Dendritic cell treated with granulocyte-macrophage colony-stimulating factor and Interleukin-4, amounts not matched to agents 40 ng/mL and 50 ng/mL, for 4 days (primary cell): ENCODE data around the gene GTF2IRD1.
"Not testable (repeated sequence)": the region's sequence is repeated elsewhere in the genome, so short reads cannot be mapped to it uniquely, and the experiment has no call there.

ENCODE experiments used
- H3K27ac Mint-ChIP-seq: one replicate; pipeline ENCODE4 v1.8.0; 2022; ENCODE audit warnings: mild to moderate bottlenecking, mixed read lengths
- H3K27me3 Mint-ChIP-seq: one replicate; pipeline ENCODE4 v1.8.0; 2022; ENCODE audit warnings: mild to moderate bottlenecking, mixed read lengths
- H3K36me3 Mint-ChIP-seq: one replicate; pipeline ENCODE4 v1.8.0; 2022; ENCODE audit warnings: low read depth, mixed read lengths
- H3K4me1 Mint-ChIP-seq: one replicate; pipeline ENCODE4 v1.8.0; 2022; ENCODE audit warnings: low read depth, mixed read lengths
- H3K4me3 Mint-ChIP-seq: one replicate; pipeline ENCODE4 v1.8.0; 2022; ENCODE audit warnings: mild to moderate bottlenecking, moderate library complexity, mixed read lengths
- H3K9me3 Mint-ChIP-seq: one replicate; pipeline ENCODE4 v1.8.0; 2022; ENCODE audit warnings: mixed read lengths
- intact Hi-C: fragments of 100-400 bp; cut with micrococcal nuclease; formaldehyde crosslinking; loops from one replicate; pipeline ENCODE4 v1.15.0; 2022

Gene GTF2IRD1, protein sequence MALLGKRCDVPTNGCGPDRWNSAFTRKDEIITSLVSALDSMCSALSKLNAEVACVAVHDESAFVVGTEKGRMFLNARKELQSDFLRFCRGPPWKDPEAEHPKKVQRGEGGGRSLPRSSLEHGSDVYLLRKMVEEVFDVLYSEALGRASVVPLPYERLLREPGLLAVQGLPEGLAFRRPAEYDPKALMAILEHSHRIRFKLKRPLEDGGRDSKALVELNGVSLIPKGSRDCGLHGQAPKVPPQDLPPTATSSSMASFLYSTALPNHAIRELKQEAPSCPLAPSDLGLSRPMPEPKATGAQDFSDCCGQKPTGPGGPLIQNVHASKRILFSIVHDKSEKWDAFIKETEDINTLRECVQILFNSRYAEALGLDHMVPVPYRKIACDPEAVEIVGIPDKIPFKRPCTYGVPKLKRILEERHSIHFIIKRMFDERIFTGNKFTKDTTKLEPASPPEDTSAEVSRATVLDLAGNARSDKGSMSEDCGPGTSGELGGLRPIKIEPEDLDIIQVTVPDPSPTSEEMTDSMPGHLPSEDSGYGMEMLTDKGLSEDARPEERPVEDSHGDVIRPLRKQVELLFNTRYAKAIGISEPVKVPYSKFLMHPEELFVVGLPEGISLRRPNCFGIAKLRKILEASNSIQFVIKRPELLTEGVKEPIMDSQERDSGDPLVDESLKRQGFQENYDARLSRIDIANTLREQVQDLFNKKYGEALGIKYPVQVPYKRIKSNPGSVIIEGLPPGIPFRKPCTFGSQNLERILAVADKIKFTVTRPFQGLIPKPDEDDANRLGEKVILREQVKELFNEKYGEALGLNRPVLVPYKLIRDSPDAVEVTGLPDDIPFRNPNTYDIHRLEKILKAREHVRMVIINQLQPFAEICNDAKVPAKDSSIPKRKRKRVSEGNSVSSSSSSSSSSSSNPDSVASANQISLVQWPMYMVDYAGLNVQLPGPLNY

DNA sequence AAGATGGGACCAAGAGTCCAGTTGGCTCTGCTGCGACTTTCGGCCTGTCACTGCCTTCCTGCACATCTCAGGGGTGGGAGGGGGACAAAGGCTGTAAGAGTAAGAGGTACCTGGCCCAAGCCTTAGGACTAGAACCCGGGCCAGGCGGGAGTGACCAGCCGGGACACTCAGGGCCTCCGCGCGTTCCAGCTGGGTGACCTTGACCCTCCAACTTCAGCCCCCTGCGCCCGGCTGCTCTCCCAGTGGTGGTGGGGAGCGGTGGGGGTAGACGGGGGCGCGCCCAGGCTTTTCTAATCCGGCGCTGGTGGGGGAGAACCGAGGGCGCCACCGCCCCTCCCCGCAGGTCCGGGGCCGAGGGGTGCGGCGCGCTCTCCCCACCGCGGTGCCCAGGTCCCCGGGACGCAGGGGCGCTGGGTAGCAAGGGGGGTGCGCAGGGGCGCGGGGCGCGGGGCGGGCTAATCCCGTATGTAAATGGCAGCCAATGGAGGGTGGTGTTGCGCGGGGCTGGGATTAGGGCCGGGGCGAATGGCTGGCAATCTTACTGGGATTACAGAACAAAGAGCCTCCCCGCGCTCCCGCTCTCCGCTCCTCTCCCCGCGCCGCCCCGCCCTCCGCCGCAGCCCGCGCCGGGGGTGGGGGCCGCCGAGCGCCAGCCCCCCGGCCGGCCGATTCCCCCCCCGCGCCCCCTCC, at the start of gene GTF2IRD1:
Gene GTF2IRD1, plus strand, starts transcription at position 585 of the 690 bp plus-strand sequence. CDS start 54,175 bp downstream, outside the sequence.
- peak within 1 kb of the TSS; percentile 67 for H3K4me3 Mint-ChIP-seq
- intact Hi-C loops = no loop called here
- no peaks in the 10 kb centered on the region for H3K36me3 Mint-ChIP-seq
- H3K27ac Mint-ChIP-seq = peak within 1 kb of the TSS; percentile 74
- H3K4me1 Mint-ChIP-seq = peaks cover 42% of the 10 kb centered on the region
- peaks cover 61% of the 10 kb centered on the region for H3K27me3 Mint-ChIP-seq
- no peaks in the 10 kb centered on the region for H3K9me3 Mint-ChIP-seq

DNA sequence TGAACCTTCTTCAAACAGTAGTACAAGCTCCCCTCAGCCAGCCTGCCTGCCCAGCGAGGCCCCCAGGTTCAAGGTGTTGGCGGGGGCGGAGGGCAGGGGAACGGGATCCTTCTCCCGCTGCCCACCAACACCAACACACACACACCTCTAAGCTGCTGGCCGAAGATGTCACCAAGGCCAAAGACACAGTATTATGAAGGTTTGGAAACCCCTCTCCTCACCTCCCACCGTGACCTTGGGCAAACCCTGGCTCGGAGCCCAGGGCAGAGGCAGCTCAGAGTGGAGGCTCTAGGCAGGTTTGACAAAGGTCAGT, 49.4 kb upstream of the GTF2IRD1 start:
- Mint-ChIP-seq H3K9me3 (no peaks in the 10 kb centered on the region), H3K4me3 (no peak overlapping the region), H3K27me3 (peaks cover under 1% of the 10 kb centered on the region), H3K27ac (no peak overlapping the region), H3K36me3 (peaks cover 63% of the 10 kb centered on the region), H3K4me1 (no peaks in the 10 kb centered on the region)
- intact Hi-C loops = no loop called here

DNA sequence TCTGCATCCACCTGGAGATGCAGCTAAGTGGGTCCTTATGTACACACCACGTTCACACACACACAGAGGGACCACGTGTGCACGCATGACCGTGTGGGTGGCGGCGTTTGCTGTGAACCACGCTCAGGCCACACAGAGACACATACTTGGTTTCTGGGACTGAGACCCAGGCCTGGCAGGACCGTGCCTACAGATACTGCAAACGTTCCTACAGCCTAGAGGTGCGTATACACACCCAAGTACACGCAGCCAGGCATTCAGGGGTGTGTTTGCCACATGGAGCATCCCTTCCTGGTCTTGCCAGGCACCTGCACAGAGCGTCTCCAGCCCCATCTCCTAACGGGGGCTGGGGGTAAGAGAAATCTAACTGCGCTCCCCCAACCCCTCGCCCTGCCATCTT, 49.0 kb upstream of the GTF2IRD1 start:
- no peaks in the 10 kb centered on the region for H3K9me3 Mint-ChIP-seq
- H3K27me3 Mint-ChIP-seq = peaks cover 3% of the 10 kb centered on the region
- intact Hi-C loops = no loop called here
- no peaks in the 10 kb centered on the region for H3K4me1 Mint-ChIP-seq
- no peak overlapping the region for H3K27ac Mint-ChIP-seq
- no peak overlapping the region for H3K4me3 Mint-ChIP-seq
- H3K36me3 Mint-ChIP-seq = peaks cover 61% of the 10 kb centered on the region

DNA sequence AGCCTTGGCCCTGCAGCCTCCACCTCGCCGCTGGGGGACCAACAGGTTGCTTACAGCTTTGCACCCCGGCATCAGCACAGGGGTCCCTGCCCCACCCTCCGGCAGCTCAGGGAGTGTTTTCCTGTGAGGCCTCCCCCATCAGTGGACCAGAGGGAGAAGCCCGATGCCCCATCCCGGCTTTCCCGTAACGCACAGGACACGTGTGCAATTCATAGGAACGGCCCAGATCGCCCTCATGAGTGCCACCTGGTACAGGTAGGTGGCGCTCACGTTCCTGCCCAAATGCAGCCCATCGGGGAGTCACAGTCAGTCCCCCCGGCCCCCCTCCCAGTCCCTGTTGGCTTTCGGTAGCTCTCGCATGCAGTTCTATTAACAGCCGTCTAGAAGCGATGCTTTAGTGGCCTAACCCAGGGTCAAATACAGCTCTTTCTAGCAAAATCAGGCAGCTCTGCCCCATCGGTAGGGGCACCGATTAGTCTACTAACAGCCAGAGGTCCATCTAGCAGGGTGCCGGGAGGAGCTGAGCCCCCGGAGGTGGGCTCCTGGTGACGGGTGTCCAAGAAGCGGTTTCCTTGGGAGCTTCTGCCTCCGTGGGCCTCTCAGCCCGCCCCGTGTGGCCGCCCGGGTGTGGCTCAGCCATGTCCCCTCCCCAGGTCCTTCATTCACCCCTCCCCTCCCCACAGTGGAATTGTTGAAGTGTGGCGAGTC, 48.4 kb upstream of the GTF2IRD1 start:
- Mint-ChIP-seq H3K9me3 (no peaks in the 10 kb centered on the region), H3K27me3 (peaks cover 3% of the 10 kb centered on the region), H3K4me3 (no peak overlapping the region), H3K4me1 (no peaks in the 10 kb centered on the region), H3K27ac (no peak overlapping the region), H3K36me3 (peaks cover 55% of the 10 kb centered on the region)
- intact Hi-C loops = no loop called here

DNA sequence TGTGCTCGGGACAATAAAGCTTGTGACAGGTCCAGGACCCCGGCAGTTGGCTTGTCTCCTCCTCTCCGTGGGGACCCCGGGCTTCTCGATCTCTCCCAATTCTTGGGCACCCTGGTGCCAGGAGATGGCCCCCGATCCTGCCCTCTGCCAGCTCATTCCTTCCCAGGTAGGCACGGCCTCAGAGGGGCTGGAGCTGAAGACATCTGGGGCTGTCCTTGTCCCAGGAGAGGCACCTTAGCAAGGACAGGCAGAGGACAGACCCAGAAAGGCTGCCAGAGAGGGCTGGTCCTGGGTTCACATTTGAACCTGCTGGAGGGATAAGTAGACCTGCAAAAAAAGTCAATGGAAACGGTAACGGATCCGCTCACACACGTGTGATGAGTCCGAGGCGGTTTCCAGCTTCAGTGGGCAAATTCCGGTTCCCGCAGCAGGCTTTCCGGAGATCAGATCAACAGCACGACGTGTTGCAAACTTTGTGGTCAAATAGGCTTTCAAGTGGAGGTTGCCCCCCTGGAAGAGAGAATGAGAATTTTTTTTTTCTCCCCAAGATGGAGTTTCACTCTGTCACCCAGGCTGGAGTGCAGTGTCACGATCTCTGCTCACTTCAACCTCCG, 47.7 kb upstream of the GTF2IRD1 start:
- no peak overlapping the region for H3K27ac Mint-ChIP-seq
- H3K27me3 Mint-ChIP-seq = peaks cover 3% of the 10 kb centered on the region
- intact Hi-C loops = no loop called here
- H3K36me3 Mint-ChIP-seq = peaks cover 49% of the 10 kb centered on the region
- H3K9me3 Mint-ChIP-seq = no peaks in the 10 kb centered on the region
- no peak overlapping the region for H3K4me3 Mint-ChIP-seq
- no peaks in the 10 kb centered on the region for H3K4me1 Mint-ChIP-seq

DNA sequence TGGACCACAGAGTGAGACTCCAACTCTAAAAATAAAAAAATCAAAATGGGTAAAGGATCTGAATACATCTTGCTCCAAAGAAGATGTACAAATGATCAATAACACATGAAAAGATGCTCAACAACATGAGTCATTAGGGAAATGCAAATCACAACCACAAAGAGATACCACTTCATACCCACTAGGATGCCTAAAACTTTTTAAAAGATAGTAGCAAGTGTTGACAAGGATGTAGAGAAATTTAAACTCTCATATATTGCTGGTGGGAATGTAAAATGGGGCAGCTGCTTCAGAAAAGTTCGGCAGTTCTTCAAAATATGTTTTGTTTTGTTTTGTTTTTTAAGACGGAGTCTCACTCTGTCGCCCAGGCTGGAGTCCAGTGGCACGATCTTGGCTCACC, 45.7 kb upstream of the GTF2IRD1 start:
- Mint-ChIP-seq H3K4me1 (no peaks in the 10 kb centered on the region), H3K36me3 (peaks cover 29% of the 10 kb centered on the region), H3K27ac (no peak overlapping the region), H3K9me3 (no peaks in the 10 kb centered on the region), H3K27me3 (peaks cover 3% of the 10 kb centered on the region), H3K4me3 (no peak overlapping the region)
- intact Hi-C loops = no loop called here

DNA sequence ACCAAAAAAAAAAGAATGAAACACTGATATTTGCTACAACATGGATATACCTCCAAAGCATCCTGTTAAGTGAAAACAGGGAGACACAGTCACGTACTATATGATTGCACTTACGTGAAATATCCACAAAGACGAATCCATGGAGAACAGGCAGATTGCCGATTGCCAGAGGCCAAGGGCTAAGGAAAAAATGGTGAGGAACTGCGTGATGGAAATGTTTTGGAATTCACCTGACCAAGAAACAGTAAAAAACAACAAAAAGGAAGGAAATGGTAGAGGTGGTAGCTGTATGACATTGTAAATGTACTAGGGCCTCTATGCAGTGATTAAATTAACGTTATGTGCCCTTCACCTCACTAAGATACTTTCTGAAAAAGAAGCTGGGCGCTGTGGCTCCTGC, 44.1 kb upstream of the GTF2IRD1 start:
- Mint-ChIP-seq H3K4me1 (no peaks in the 10 kb centered on the region), H3K9me3 (no peaks in the 10 kb centered on the region), H3K27me3 (peaks cover 3% of the 10 kb centered on the region), H3K27ac (no peak overlapping the region), H3K36me3 (peaks cover 13% of the 10 kb centered on the region), H3K4me3 (no peak overlapping the region)
- intact Hi-C loops = no loop called here

DNA sequence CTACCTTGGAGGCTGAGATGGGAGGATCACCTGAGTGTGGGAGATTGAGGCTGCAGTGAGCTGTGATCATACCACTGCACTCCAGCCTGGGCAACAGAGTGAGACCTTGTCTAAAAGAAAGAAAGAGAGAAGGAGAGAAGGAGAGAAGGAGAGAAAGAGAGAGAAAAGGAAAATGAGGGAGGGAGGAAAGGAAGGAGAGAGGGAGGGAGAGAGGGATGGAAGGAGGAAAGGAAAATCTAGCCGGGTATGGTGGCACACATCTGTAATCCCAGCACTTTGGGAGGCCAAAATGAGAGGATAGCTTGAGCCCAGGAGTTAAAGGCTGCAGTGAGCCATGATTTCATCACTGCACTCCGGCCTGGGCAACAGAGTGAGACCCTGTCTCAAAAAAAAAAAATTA, 42.9 kb upstream of the GTF2IRD1 start:
- Mint-ChIP-seq H3K4me3 (no peak overlapping the region), H3K36me3 (peaks cover under 1% of the 10 kb centered on the region), H3K27ac (no peak overlapping the region), H3K9me3 (no peaks in the 10 kb centered on the region), H3K4me1 (no peaks in the 10 kb centered on the region), H3K27me3 (peaks cover 3% of the 10 kb centered on the region)
- intact Hi-C loops = no loop called here

DNA sequence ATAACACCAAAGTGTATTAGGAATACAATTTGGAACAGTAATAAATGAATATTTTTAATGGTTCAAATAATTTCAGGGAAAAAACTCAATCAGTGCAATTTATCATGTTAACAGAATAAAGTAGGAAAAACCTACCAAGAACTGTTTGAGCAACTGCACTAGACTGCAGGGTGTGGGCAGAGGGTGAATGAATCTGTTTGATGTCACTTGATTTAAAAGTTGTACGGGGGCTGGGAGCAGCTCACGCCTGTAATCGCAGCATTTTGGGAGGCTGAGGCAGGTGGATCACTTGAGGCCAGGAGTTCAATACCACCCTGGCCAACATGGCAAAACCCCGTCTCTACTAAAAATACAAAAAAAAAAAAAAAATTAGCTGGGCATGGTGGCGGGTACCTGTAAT, 42.1 kb upstream of the GTF2IRD1 start:
- H3K27ac Mint-ChIP-seq, H3K36me3 Mint-ChIP-seq, intact Hi-C loops, H3K4me3 Mint-ChIP-seq, H3K4me1 Mint-ChIP-seq, H3K27me3 Mint-ChIP-seq, H3K9me3 Mint-ChIP-seq: not testable (repeated sequence)

DNA sequence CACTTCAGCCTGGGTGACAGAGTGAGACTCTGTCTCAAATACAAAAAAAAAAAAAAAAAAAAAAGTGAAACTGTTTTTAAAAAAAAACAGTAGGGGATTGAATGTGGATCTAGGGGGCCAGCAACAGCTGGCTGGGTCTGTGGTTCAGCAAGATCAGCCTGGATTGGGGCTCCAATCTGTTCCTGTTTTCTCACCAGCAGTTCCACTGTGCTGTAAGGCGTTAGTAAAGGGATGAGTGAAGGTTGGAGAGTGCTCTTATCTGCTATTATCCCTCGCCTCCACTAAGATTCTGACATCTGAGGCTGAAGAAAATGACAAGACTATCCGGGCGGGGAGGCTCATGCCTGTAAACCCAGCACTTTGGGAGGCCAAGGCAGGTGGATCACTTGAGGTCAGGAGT, 41.6 kb upstream of the GTF2IRD1 start:
- intact Hi-C loops = no loop called here

DNA sequence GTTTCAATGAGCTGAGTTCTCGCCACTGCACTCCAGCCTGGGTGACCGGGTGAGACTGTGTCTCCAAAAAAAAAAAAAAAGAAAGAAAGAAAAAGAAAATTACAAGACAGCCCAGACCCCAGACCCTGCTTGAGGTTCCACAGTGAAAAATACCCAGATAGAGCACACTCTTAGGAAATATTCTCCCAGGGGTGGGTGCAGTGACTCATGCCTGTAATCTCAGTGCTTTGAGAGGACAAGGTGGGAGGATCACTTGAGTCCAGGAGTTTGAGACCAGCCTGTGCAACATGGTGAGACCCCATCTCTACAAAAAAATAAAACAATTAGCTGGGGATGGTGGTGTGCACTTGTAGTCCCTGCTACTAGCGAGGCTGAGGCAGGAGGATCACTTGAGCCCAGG, 41.1 kb upstream of the GTF2IRD1 start:
- Mint-ChIP-seq H3K36me3 (no peaks in the 10 kb centered on the region), H3K9me3 (no peaks in the 10 kb centered on the region), H3K27ac (no peak overlapping the region), H3K27me3 (peaks cover 3% of the 10 kb centered on the region), H3K4me3 (no peak overlapping the region), H3K4me1 (no peaks in the 10 kb centered on the region)
- intact Hi-C loops = no loop called here

More for the DNA sequence above, 41.6 kb upstream of the GTF2IRD1 start:
- Mint-ChIP-seq H3K27ac (no peak overlapping the region), H3K4me1 (no peaks in the 10 kb centered on the region), H3K9me3 (no peaks in the 10 kb centered on the region), H3K4me3 (no peak overlapping the region), H3K36me3 (no peaks in the 10 kb centered on the region), H3K27me3 (peaks cover 3% of the 10 kb centered on the region)

DNA sequence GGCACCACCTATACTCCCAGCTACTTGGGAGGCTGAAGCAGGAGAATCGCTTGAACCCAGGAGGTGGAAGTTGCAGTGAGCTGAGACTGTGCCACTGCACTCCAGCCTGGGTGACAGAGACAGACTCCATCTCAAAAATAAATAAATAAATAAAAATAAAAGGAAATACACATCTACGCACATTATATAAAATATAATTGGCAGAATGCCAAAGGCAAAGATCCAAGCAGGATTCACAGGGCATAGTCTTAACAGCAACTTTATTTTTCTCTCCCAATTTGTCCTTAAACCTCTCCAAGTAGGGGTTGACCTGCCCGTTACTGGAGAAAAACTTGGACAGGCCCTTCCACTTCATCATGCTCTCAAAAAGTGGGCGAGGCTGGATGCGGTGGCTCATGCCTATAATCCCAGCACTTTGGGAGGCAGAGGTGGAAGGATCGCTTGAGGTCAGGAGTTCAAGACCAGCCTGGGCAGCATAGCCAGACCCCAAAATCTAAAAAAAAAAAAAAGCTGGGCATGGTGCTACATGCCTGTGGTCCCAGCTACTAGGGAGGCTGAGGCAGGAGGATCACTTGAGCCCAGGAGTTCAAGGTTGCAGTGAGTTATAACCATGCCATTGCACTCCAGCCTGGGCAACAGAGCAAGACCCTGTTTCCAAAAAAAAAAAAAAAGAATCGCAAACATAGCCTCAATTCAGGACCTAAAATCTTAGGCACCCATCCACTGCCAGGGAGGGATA, 38.9 kb upstream of the GTF2IRD1 start:
- intact Hi-C loops = loop anchor here (5.0 kb wide), 1 partner anchor 633 kb away; no protein-coding TSS in a partner anchor
- not testable (repeated sequence) for H3K36me3 Mint-ChIP-seq, H3K27me3 Mint-ChIP-seq, H3K27ac Mint-ChIP-seq, H3K4me1 Mint-ChIP-seq, H3K9me3 Mint-ChIP-seq, H3K4me3 Mint-ChIP-seq
